Panc1 (cell line): ENCODE measurements around the gene GLRX5. TPM values are rescaled to one million over a fixed set of nuclear protein-coding genes. Genes with fewer than 3 reads are reported as not detected.

Experiments used
- ATAC-seq: fragments of 200-7000 bp; cut with Tn5 transposase; 2 replicates; pipeline ENCODE4 v1.9.1; 2020; ENCODE audit warnings: mild to moderate bottlenecking, moderate library complexity
- BruUV-seq: library from RNA; stranded (reverse); fragments of 400-500 nt; replicated peaks from 2 replicates; lab custom pipeline; 2021; lab: Mats Ljungman, UMichigan
- CTCF ChIA-PET: fragments of 300-600 bp; sonication (Branson Sonifier 250); formaldehyde crosslinking; loops from one replicate; lab custom pipeline; 2022; ENCODE audit warnings: antibody characterized with exemption; lab: Charles Lee
- POLR2A ChIA-PET: fragments of 300-600 bp; sonication (Branson Sonifier 250); formaldehyde crosslinking; loops from one replicate; lab custom pipeline; 2022; ENCODE audit warnings: antibody characterized with exemption; lab: Charles Lee
- DNase-seq: peaks from one replicate; pipeline ENCODE4 v3.0.0-alpha.2; 2010; ENCODE audit warnings: low read depth, low spot score
- H3K27ac ChIP-seq: 2 replicates; pipeline ENCODE4 v1.5.1; 2011; ENCODE audit warnings: mild to moderate bottlenecking, low read length, inconsistent platforms
- H3K27me3 ChIP-seq: fragments of 200-500 bp; sonication (Bioruptor generic); 2 replicates; pipeline ENCODE4 v1.6.0; 2014; ENCODE audit warnings: low read length, inconsistent platforms; ENCODE audit not compliant: control insufficient read depth, insufficient read depth
- H3K36me3 ChIP-seq: fragments of 200-500 bp; sonication (Bioruptor generic); 2 replicates; pipeline ENCODE4 v1.5.1; 2014; ENCODE audit warnings: inconsistent platforms, mild to moderate bottlenecking, low read length, moderate library complexity; ENCODE audit not compliant: control insufficient read depth, insufficient read depth
- H3K4me1 ChIP-seq: 2 replicates; pipeline ENCODE4 v1.5.1; 2011; ENCODE audit warnings: inconsistent platforms, mild to moderate bottlenecking, low read length, moderate library complexity; ENCODE audit not compliant: control insufficient read depth, insufficient read depth
- H3K4me3 ChIP-seq, 2 experiments: 2 replicates each; pipeline ENCODE4 v1.5.1; 2011 to 2012; ENCODE audit warnings: low read depth in 2 of 2, low read length in 2 of 2, mild to moderate bottlenecking in 2 of 2, inconsistent platforms in 1 of 2, moderate library complexity in 1 of 2
- H3K9me3 ChIP-seq: fragments of 200-500 bp; sonication (Bioruptor generic); 2 replicates; pipeline ENCODE4 v1.5.1; 2014; ENCODE audit warnings: low read depth, mild to moderate bottlenecking, inconsistent platforms, low read length, moderate library complexity; ENCODE audit not compliant: control insufficient read depth, insufficient read depth
- POLR2AphosphoS5 ChIP-seq: IDR thresholded peaks from 2 replicates; pipeline ENCODE4 v1.6.1; 2012; ENCODE audit warnings: mild to moderate bottlenecking, low read depth, low read length, moderate library complexity
- REST ChIP-seq, 2 experiments: IDR thresholded peaks; 2 replicates each; pipeline ENCODE4 v1.6.1; 2011 to 2012; ENCODE audit warnings: low read depth in 2 of 2, control low read depth in 1 of 2, low read length in 1 of 2, mild to moderate bottlenecking in 1 of 2, moderate library complexity in 1 of 2; ENCODE audit not compliant: insufficient read depth in 1 of 2
- SIN3A ChIP-seq: IDR thresholded peaks from 2 replicates; pipeline ENCODE4 v1.6.1; 2012; ENCODE audit warnings: low read depth, mild to moderate bottlenecking, low read length, moderate library complexity, borderline replicate concordance; ENCODE audit not compliant: insufficient read depth
- TCF7L2 ChIP-seq: IDR thresholded peaks from 2 replicates; pipeline ENCODE4 v1.6.1; 2011; ENCODE audit warnings: mild to moderate bottlenecking, low read depth, low read length, inconsistent platforms
- in situ Hi-C: cut with HindIII; loops from 2 replicates; pipeline ENCODE4 v1.10.0; 2016; ENCODE audit warnings: low sequenced_read_pairs, low pct_unique_long_range_greater_than_20kb
- intact Hi-C: fragments of 100-400 bp; cut with micrococcal nuclease; formaldehyde crosslinking; loops from one replicate; pipeline ENCODE4 v1.10.0; 2022; ENCODE audit not compliant: unreplicated experiment
- total RNA-seq: library from RNA; stranded (reverse); gene quantifications from one replicate; pipeline ENCODE4 v1.2.1, GENCODE V29; 2021; ENCODE audit not compliant: unreplicated experiment
- TF ChIP-seq, protein P1 (sequence below): fragments of 450-650 bp; IDR thresholded peaks from 2 replicates; pipeline ENCODE4 v1.5.1; 2017; ENCODE audit warnings: mild to moderate bottlenecking

Gene GLRX5
- total RNA-seq, 1 experiment from 2014 or later: 38.6 TPM

DNA sequence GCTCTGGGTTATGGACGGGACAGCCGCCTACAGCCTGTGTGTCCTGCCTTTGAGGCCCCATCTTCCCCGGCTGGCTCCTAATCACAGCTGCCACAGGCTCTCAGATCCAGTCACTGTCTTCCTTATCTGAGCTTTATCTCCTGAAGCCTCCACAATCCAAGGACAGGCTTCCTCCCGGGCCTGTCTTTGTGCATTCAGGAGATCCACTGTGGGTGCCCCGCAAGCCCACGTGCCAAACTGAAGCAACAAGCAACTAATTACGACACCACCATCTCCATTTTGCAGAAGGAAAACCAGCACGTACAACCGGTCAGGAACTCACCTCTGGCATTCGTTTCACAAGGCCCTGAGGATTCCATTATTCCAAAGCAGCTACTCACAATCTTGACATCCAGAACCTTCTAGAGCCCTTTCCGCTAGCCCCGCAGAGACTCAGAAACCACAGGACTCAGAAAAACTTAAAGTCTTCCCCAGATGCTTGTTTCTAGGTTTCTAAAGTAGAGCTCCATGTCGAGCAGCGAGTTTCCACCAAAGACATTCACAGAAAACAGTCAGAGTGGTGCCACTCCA is 32.4 kb upstream of the GLRX5 start:
- POLR2A ChIA-PET: interaction anchor here (1.2 kb wide), 1 partner anchor 38 kb away, joined by 8 read pairs; no protein-coding TSS in a partner anchor
- Histone ChIP-seq H3K4me3 (no peak overlapping the region), H3K36me3 (no peaks in the 10 kb centered on the region), H3K27ac (peak overlapping the region; percentile 34; the same call in 1 of the 2 replicates), H3K9me3 (no peaks in the 10 kb centered on the region), H3K27me3 (no peaks in the 10 kb centered on the region), H3K4me1 (peaks cover 27% of the 10 kb centered on the region)
- no peak for ATAC-seq
- intact Hi-C loops (no loop called here), in situ Hi-C loops (no loop called here)
- CTCF ChIA-PET: interaction anchor here (0.6 kb wide), 1 partner anchor 14 kb away, joined by 3 read pairs; the partner anchor contains the start of gene SYNE3
- DNase-seq: no peak
- TF ChIP-seq REST (IDR thresholded peaks at IDR 0.05; ENCODE audit: insufficient read depth in 1 of 2, low read depth in 2 of 2, low read length in 1 of 2): no peak
- no peak for TF ChIP-seq SIN3A
- TF ChIP-seq, protein P1, sequence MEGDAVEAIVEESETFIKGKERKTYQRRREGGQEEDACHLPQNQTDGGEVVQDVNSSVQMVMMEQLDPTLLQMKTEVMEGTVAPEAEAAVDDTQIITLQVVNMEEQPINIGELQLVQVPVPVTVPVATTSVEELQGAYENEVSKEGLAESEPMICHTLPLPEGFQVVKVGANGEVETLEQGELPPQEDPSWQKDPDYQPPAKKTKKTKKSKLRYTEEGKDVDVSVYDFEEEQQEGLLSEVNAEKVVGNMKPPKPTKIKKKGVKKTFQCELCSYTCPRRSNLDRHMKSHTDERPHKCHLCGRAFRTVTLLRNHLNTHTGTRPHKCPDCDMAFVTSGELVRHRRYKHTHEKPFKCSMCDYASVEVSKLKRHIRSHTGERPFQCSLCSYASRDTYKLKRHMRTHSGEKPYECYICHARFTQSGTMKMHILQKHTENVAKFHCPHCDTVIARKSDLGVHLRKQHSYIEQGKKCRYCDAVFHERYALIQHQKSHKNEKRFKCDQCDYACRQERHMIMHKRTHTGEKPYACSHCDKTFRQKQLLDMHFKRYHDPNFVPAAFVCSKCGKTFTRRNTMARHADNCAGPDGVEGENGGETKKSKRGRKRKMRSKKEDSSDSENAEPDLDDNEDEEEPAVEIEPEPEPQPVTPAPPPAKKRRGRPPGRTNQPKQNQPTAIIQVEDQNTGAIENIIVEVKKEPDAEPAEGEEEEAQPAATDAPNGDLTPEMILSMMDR: no peak
- TF ChIP-seq TCF7L2: no peak
- TF ChIP-seq POLR2AphosphoS5: no peak
- BruUV-seq: no TSS peak

DNA sequence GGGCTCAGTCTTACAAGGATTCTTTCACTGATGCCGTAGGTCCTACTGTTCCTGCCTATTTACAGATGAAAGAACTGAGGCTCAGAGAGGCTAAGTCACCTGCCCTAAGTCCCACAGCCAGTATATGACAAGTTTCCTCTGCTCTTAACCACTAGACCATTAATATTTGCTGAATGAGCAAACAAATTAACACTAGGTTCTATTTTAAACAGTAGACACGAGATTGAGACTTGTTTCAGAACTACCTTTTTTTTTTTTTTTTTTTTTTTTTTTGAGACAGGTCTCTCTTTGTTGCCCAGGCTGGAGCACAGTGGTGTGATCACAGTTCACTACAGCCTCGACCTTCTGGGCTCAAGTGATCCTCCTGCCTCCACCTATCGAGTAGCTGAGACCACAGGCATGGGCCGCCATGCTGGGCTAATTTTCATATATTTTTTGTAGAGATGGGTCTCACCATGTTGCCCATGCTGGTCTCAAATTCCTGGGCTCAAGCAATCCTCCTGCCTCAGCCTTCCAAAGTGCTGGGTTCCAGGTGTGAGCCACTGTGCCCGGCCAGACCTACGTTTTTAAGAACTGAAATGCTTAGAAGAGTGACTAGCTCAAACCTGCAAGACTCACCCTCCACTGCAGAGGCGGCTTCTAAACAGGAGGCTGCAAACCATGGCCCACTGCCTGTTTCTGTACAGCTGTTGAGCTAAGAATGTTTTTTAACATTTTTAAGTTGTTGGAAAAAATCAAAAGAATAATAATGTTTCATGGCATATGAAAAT is 31.3 kb upstream of the GLRX5 start:
- intact Hi-C loops (no loop called here), in situ Hi-C loops (no loop called here)
- Histone ChIP-seq H3K9me3 (no peaks in the 10 kb centered on the region), H3K36me3 (no peaks in the 10 kb centered on the region), H3K27me3 (no peaks in the 10 kb centered on the region), H3K4me1 (peaks cover 23% of the 10 kb centered on the region), H3K4me3 (no peak overlapping the region), H3K27ac (no peak overlapping the region; the same call in 1 of the 2 replicates)
- no peak for DNase-seq
- ChIA-PET POLR2A (no interaction called here), CTCF (no interaction called here)
- no peak for ATAC-seq
- BruUV-seq: no TSS peak
- no peak for TF ChIP-seq SIN3A
- TF ChIP-seq TCF7L2: no peak
- TF ChIP-seq POLR2AphosphoS5: no peak
- TF ChIP-seq, protein P1: no peak
- no peak for TF ChIP-seq REST (IDR thresholded peaks at IDR 0.05; ENCODE audit: insufficient read depth in 1 of 2, low read depth in 2 of 2, low read length in 1 of 2)
